Esophagus muscularis mucosa (tissue), 4 donors: ENCODE results near the gene KLF1. TPM values are rescaled to one million over a fixed set of nuclear protein-coding genes. Genes with fewer than 3 reads are reported as not detected.

Source experiments
- DNase-seq: peaks from one replicate; pipeline ENCODE4 v3.0.0-alpha.2; 2017; ENCODE audit errors: extremely low spot score
- H3K27ac ChIP-seq, 4 donors: fragments of 200-600 bp; sonication (generic); replicated peaks in 1 of 4; 1 replicate in 3 of 4; 2 replicates in 1 of 4; pipeline ENCODE4 v1.5.1; 2016 to 2019; ENCODE audit warnings: mild to moderate bottlenecking in 1 of 4
- H3K27me3 ChIP-seq, 4 donors: fragments of 200-600 bp; sonication (generic); one replicate each; pipeline versions ENCODE4 v1.5.1 to v1.6.0; 2016 to 2019
- H3K36me3 ChIP-seq, 4 donors: fragments of 200-600 bp; sonication (generic); one replicate each; pipeline ENCODE4 v1.5.1; 2016 to 2019
- H3K4me1 ChIP-seq, 4 donors: fragments of 200-600 bp; sonication (generic); one replicate each; pipeline ENCODE4 v1.5.1; 2016 to 2019
- H3K4me3 ChIP-seq, 4 donors: fragments of 200-600 bp; sonication (generic); 1 replicate in 2 of 4; 2 replicates in 2 of 4; pipeline ENCODE4 v1.5.1; 2016 to 2019; ENCODE audit warnings: mild to moderate bottlenecking in 4 of 4, moderate library complexity in 1 of 4
- H3K9me3 ChIP-seq, 4 donors: fragments of 200-600 bp; sonication (generic); 1 replicate in 3 of 4; 2 replicates in 1 of 4; pipeline ENCODE4 v1.5.1; 2016 to 2019
- EP300 ChIP-seq: sonication (generic); formaldehyde crosslinking; IDR thresholded peaks from one replicate; pipeline ENCODE4 v1.6.1; 2017; ENCODE audit warnings: antibody characterized with exemption
- POLR2A ChIP-seq: fragments of 450-650 bp; IDR thresholded peaks from one replicate; pipeline ENCODE4 v1.6.1; 2017; ENCODE audit warnings: antibody characterized with exemption, moderate library complexity, mild to moderate bottlenecking, low read depth
- POLR2AphosphoS5 ChIP-seq, 2 donors: sonication (generic); formaldehyde crosslinking; IDR thresholded peaks; one replicate each; pipeline ENCODE4 v1.6.1; 2017; ENCODE audit warnings: antibody characterized with exemption in 2 of 2
- WGBS: methylation state at CpG from one replicate; pipeline ENCODE4 v1.1.5; 2018; 5-methylcytosine and 5-hydroxymethylcytosine counted together
- intact Hi-C: fragments of 100-400 bp; cut with DNase I; formaldehyde crosslinking; loops from one replicate; pipeline ENCODE4 v1.15.1; 2023
- total RNA-seq, 4 donors: library from RNA; depleted of rRNA; stranded (reverse); fragments of >200 nt; gene quantifications; one replicate each; pipeline versions ENCODE4 v1.1.0 to v1.2.1, GENCODE V29; 2016
- TF ChIP-seq, protein P1 (sequence below), 3 experiments: fragments of 200-600 bp in 2 of 3; fragments of 450-650 bp in 1 of 3; sonication (generic) in 2 of 3; IDR thresholded peaks; one replicate each; pipeline ENCODE4 v1.5.1; 2017 to 2019; ENCODE audit warnings: antibody characterized with exemption in 3 of 3, mild to moderate bottlenecking in 2 of 3, moderate library complexity in 1 of 3

The KLF1 gene
- total RNA-seq, 4 donors from 2014 or later, result not detected

DNA sequence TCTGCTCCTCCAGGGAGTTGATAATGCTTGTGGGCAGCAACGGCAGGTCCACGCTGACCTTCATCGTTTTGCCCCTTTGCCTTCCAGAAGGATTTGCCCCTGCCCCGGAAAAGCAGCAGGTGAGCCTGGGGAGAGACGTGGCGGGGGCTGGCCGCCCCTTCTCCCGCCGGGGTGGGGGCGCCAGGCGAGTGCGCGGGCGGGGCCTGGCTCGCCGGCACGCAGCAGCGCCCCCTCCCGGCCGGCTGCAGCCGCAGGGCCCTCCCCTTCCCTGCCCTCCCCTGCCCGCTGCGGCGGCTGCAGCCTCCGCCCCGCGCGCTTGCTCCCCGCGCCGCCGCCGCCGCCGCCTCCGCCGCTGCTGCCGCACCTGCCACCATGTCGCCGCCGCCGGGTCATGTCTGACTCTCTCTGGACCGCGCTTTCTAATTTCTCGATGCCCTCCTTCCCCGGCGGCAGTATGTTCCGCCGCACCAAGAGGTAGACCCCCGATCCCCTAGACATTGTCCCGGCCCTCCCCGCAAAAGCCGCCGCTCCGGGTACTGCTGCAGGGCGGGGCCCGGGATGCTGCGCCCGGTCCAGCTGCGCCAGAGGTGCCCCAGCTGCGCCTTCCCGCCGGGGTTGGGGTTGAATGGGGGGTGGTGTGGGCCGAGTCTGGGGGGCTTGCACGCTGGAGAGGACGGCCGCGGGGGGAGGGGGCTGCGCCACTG lies 48.7 kb downstream of the KLF1 start, which contains the start of gene MAST1:
TSS of gene MAST1 (plus strand) at position 334 of the 704 bp plus-strand sequence. CDS start at position 392, 58 bp downstream.
- Histone ChIP-seq H3K4me1 (peaks cover 18 to 57% (median 42%) of the 10 kb centered on the region in 4 donors), H3K27me3 (peaks cover 0 to 100% (median 86%) of the 10 kb centered on the region in 4 donors), H3K36me3 (no peaks in the 10 kb centered on the region), H3K27ac (no peak within 1 kb of the TSS), H3K4me3 (peak within 1 kb of the TSS; percentile 30 to 51 (median 40)), H3K9me3 (no peaks in the 10 kb centered on the region)
- 0% methylated on average over 1 of the region's 69 CpGs for WGBS
- no peak for DNase-seq
- TF ChIP-seq, protein P1, sequence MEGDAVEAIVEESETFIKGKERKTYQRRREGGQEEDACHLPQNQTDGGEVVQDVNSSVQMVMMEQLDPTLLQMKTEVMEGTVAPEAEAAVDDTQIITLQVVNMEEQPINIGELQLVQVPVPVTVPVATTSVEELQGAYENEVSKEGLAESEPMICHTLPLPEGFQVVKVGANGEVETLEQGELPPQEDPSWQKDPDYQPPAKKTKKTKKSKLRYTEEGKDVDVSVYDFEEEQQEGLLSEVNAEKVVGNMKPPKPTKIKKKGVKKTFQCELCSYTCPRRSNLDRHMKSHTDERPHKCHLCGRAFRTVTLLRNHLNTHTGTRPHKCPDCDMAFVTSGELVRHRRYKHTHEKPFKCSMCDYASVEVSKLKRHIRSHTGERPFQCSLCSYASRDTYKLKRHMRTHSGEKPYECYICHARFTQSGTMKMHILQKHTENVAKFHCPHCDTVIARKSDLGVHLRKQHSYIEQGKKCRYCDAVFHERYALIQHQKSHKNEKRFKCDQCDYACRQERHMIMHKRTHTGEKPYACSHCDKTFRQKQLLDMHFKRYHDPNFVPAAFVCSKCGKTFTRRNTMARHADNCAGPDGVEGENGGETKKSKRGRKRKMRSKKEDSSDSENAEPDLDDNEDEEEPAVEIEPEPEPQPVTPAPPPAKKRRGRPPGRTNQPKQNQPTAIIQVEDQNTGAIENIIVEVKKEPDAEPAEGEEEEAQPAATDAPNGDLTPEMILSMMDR (IDR thresholded peaks at IDR 0.05), result peak; percentile 33 to 59 (median 51)
- TF ChIP-seq POLR2A, result no peak
- intact Hi-C loops, result no loop called here

DNA sequence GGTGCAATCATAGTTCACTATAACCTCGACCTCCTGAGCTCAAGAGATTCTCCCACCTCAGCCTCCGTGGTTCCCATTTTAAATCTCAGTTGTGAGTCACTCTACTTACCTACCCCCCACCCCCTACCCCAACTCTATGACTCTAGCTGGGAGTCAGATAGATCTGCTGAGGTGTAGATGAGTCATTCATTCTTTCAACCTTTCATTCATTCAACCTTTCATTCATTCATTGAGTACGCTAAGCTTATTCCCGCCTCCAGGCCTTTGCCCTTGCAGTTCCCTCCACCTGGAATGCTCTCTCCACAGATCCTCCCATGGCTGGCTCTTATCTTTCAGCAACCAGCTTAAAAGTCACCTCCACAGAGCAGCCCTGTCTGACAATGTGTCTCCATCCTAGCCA lies 49.8 kb downstream of the KLF1 start:
- peaks cover 0 to 100% (median 89%) of the 10 kb centered on the region in 4 donors for H3K27me3 ChIP-seq

DNA sequence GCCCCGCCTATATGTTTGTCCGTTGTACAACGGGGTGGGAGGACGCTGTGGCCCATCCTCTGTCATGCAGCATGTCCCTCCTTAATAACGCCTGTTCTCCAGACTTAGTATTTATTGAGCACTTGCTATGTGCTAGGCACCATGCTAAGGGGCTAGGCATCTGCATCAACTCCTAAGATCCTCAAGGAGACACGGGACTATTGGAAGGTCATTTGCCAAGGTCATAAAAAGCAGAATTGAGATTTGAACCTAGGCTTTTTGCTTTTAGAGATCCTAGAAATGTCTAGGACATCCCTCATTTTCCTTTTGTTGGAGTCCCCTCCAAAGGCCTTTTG lies 50.5 kb downstream of the KLF1 start:
- DNase-seq, result no peak
- H3K27ac ChIP-seq, result no peak overlapping the region
- H3K4me3 ChIP-seq, result no peak overlapping the region
- no peaks in the 10 kb centered on the region for H3K36me3 ChIP-seq
- 34% methylated on average over 3 of the region's 6 CpGs for WGBS
- peaks cover 20 to 71% (median 51%) of the 10 kb centered on the region in 4 donors for H3K4me1 ChIP-seq
- TF ChIP-seq POLR2A (no peak), POLR2AphosphoS5 (IDR thresholded peaks at IDR 0.05) (no peak)
- TF ChIP-seq, protein P1 (IDR thresholded peaks at IDR 0.05), result no peak
- intact Hi-C loops, result no loop called here
- no peaks in the 10 kb centered on the region for H3K9me3 ChIP-seq
- peaks cover 0 to 100% (median 89%) of the 10 kb centered on the region in 4 donors for H3K27me3 ChIP-seq

More for the DNA sequence above, 49.8 kb downstream of the KLF1 start:
- 94% methylated on average over 4 of the region's 4 CpGs for WGBS
- no peak overlapping the region for H3K4me3 ChIP-seq
- H3K9me3 ChIP-seq, result no peaks in the 10 kb centered on the region
- intact Hi-C loops, result no loop called here
- no peaks in the 10 kb centered on the region for H3K36me3 ChIP-seq
- no peak overlapping the region for H3K27ac ChIP-seq
- no peak for TF ChIP-seq POLR2A
- TF ChIP-seq, protein P1 (IDR thresholded peaks at IDR 0.05), result no peak
- no peak for TF ChIP-seq POLR2AphosphoS5 (IDR thresholded peaks at IDR 0.05)
- TF ChIP-seq EP300, result no peak
- no peak for DNase-seq
- H3K4me1 ChIP-seq, result peaks cover 20 to 68% (median 52%) of the 10 kb centered on the region in 4 donors

DNA sequence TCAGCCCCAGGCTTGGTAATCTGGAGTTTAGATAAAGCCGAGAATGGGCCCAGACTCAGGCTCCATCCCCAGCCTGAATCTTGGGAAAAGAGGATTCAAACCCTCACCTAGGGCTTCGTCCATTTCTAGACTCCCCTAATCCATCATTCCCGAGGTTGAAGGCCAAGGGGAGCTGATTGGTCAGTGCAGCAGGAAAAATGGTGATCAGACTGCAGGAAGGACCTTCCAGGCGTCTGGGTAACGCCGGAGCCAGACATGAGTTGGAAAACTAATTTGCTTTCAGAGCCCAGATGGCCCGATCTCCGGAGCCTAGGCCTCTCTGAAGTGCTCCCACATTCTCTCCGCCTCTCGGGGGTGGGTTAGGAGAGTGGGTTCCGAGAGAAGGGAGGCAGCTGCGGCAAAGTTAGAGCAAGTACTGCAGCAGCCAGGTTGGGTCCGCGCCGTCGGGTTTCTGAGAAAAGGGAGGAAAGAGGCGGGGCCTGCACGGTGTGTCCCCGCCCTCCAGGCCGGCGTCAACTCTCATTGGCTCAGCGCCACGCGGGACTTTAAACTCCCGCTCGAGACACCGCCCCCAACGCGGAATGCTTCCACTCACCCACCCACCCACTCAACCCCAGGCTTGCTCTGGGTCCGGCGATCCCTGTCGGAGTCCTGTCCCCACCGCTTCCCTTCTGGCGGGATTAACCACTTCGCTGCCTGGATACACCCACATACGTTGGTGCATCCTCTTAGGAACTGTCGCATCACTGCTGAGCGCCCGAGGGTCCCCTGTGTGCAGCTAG lies 51.8 kb downstream of the KLF1 start:
- peaks cover 0 to 100% (median 89%) of the 10 kb centered on the region in 4 donors for H3K27me3 ChIP-seq
- H3K9me3 ChIP-seq, result no peaks in the 10 kb centered on the region
- H3K27ac ChIP-seq, result no peak overlapping the region
- intact Hi-C loops, result no loop called here
- H3K4me1 ChIP-seq, result peaks cover 14 to 59% (median 40%) of the 10 kb centered on the region in 4 donors
- TF ChIP-seq POLR2AphosphoS5 (IDR thresholded peaks at IDR 0.05) (no peak), EP300 (no peak), POLR2A (no peak)
- TF ChIP-seq, protein P1 (IDR thresholded peaks at IDR 0.05), result no peak
- H3K36me3 ChIP-seq, result no peaks in the 10 kb centered on the region
- DNase-seq, result no peak
- 9% methylated on average over 23 of the region's 39 CpGs for WGBS
- H3K4me3 ChIP-seq, result no peak overlapping the region
